Esophagus muscularis mucosa (tissue), 4 donors: ENCODE measurements around the gene ZMAT1. TPM values are rescaled to one million over a fixed set of nuclear protein-coding genes. Genes with fewer than 3 reads are reported as not detected.
"Not testable (repeated sequence)": the region's sequence is repeated elsewhere in the genome, so short reads cannot be mapped to it uniquely, and the experiment has no call there.

Source experiments
- DNase-seq: peaks from one replicate; pipeline ENCODE4 v3.0.0-alpha.2; 2017; ENCODE audit errors: extremely low spot score
- H3K27ac ChIP-seq, 4 donors: fragments of 200-600 bp; sonication (generic); replicated peaks in 1 of 4; 1 replicate in 3 of 4; 2 replicates in 1 of 4; pipeline ENCODE4 v1.5.1; 2016 to 2019; ENCODE audit warnings: mild to moderate bottlenecking in 1 of 4
- H3K27me3 ChIP-seq, 4 donors: fragments of 200-600 bp; sonication (generic); one replicate each; pipeline versions ENCODE4 v1.5.1 to v1.6.0; 2016 to 2019
- H3K36me3 ChIP-seq, 4 donors: fragments of 200-600 bp; sonication (generic); one replicate each; pipeline ENCODE4 v1.5.1; 2016 to 2019
- H3K4me1 ChIP-seq, 4 donors: fragments of 200-600 bp; sonication (generic); one replicate each; pipeline ENCODE4 v1.5.1; 2016 to 2019
- H3K4me3 ChIP-seq, 4 donors: fragments of 200-600 bp; sonication (generic); 1 replicate in 2 of 4; 2 replicates in 2 of 4; pipeline ENCODE4 v1.5.1; 2016 to 2019; ENCODE audit warnings: mild to moderate bottlenecking in 4 of 4, moderate library complexity in 1 of 4
- H3K9me3 ChIP-seq, 4 donors: fragments of 200-600 bp; sonication (generic); 1 replicate in 3 of 4; 2 replicates in 1 of 4; pipeline ENCODE4 v1.5.1; 2016 to 2019
- CTCF ChIP-seq, 3 experiments: fragments of 200-600 bp in 2 of 3; fragments of 450-650 bp in 1 of 3; sonication (generic) in 2 of 3; IDR thresholded peaks; one replicate each; pipeline ENCODE4 v1.5.1; 2017 to 2019; ENCODE audit warnings: antibody characterized with exemption in 3 of 3, mild to moderate bottlenecking in 2 of 3, moderate library complexity in 1 of 3
- EP300 ChIP-seq: sonication (generic); formaldehyde crosslinking; IDR thresholded peaks from one replicate; pipeline ENCODE4 v1.6.1; 2017; ENCODE audit warnings: antibody characterized with exemption
- POLR2A ChIP-seq: fragments of 450-650 bp; IDR thresholded peaks from one replicate; pipeline ENCODE4 v1.6.1; 2017; ENCODE audit warnings: antibody characterized with exemption, moderate library complexity, mild to moderate bottlenecking, low read depth
- POLR2AphosphoS5 ChIP-seq, 2 donors: sonication (generic); formaldehyde crosslinking; IDR thresholded peaks; one replicate each; pipeline ENCODE4 v1.6.1; 2017; ENCODE audit warnings: antibody characterized with exemption in 2 of 2
- WGBS: methylation state at CpG from one replicate; pipeline ENCODE4 v1.1.5; 2018; 5-methylcytosine and 5-hydroxymethylcytosine counted together
- intact Hi-C: fragments of 100-400 bp; cut with DNase I; formaldehyde crosslinking; loops from one replicate; pipeline ENCODE4 v1.15.1; 2023
- total RNA-seq, 4 donors: library from RNA; depleted of rRNA; stranded (reverse); fragments of >200 nt; gene quantifications; one replicate each; pipeline versions ENCODE4 v1.1.0 to v1.2.1, GENCODE V29; 2016

The ZMAT1 gene
- 1 to 10 TPM; 3.0 to 8.3 (median 4.8) TPM for total RNA-seq

- peak within 1 kb of the TSS; percentile 74 to 77 (median 76) for H3K4me3 ChIP-seq
- intact Hi-C loops = no loop called here
- peaks cover 0 to 7% (median 0%) of the 10 kb centered on the region in 4 donors for H3K4me1 ChIP-seq
- peak; percentile 98 for DNase-seq
- 29% methylated on average over 66 of the region's 74 CpGs for WGBS
- H3K36me3 ChIP-seq = no peaks in the 10 kb centered on the region
- peak within 1 kb of the TSS; percentile 92 to 97 (median 96) for H3K27ac ChIP-seq
- no peaks in the 10 kb centered on the region for H3K9me3 ChIP-seq
- no peaks in the 10 kb centered on the region for H3K27me3 ChIP-seq
- TF ChIP-seq CTCF (IDR thresholded peaks at IDR 0.05) (no peak), POLR2A (peak; percentile 86), POLR2AphosphoS5 (IDR thresholded peaks at IDR 0.05) (peak; percentile 86 to 97), EP300 (no peak)
Measured at GRCh38 chrX:101931488-101932248, at the start of gene ZMAT1. Gene ZMAT1, minus strand, starts transcription at chrX:101932027. Its CDS starts 19 bp downstream, at chrX:101932008.

GRCh38 chrX:101977106-101977505 is 45.3 kb upstream of the ZMAT1 start:
- no peaks in the 10 kb centered on the region for H3K27me3 ChIP-seq
- no peak for DNase-seq
- H3K4me3 ChIP-seq = no peak overlapping the region
- no peak overlapping the region for H3K27ac ChIP-seq
- no peak for TF ChIP-seq EP300
- TF ChIP-seq POLR2AphosphoS5 (IDR thresholded peaks at IDR 0.05) = no peak
- no peak for TF ChIP-seq POLR2A
- no peak for TF ChIP-seq CTCF (IDR thresholded peaks at IDR 0.05)
- peaks cover 0 to 5% (median 0%) of the 10 kb centered on the region in 4 donors for H3K9me3 ChIP-seq
- H3K4me1 ChIP-seq = no peaks in the 10 kb centered on the region
- no peaks in the 10 kb centered on the region for H3K36me3 ChIP-seq
- intact Hi-C loops = no loop called here

GRCh38 chrX:101973066-101973465 is 41.2 kb upstream of the ZMAT1 start:
- Histone ChIP-seq H3K9me3 (peaks cover 0 to 5% (median 0%) of the 10 kb centered on the region in 4 donors), H3K4me3 (no peak overlapping the region), H3K36me3 (no peaks in the 10 kb centered on the region), H3K4me1 (no peaks in the 10 kb centered on the region), H3K27me3 (no peaks in the 10 kb centered on the region), H3K27ac (no peak overlapping the region)
- DNase-seq = no peak
- TF ChIP-seq CTCF (IDR thresholded peaks at IDR 0.05) (no peak), EP300 (no peak), POLR2AphosphoS5 (IDR thresholded peaks at IDR 0.05) (no peak), POLR2A (no peak)
- intact Hi-C loops = no loop called here

- H3K36me3 ChIP-seq, H3K27ac ChIP-seq, H3K4me1 ChIP-seq, intact Hi-C loops, H3K4me3 ChIP-seq, H3K27me3 ChIP-seq, H3K9me3 ChIP-seq, DNase-seq: not testable (repeated sequence)
- WGBS = 58% methylated on average over 2 of the region's 2 CpGs
Measured at GRCh38 chrX:101964923-101965539, 33.2 kb upstream of the ZMAT1 start.

DNA sequence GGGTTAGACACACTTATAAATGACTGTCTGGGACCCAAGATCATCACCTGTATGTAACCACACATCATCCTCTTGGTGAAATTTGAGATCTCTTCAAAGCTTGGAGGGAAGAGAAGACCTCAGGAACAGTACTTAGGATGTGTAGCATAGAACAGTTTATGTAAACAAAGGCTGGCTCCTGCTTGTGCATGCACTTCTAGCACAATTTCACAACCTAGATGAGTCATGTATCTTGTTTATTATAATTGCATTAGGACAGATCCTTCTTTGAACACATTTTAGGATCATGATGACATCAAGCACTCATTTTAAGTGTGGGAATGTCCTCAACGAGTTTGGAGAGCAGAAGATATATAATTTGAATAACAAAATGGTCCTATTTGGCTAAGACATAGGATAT is 26.3 kb upstream of the ZMAT1 start:
- Histone ChIP-seq H3K27me3 (no peaks in the 10 kb centered on the region), H3K4me1 (no peaks in the 10 kb centered on the region), H3K27ac (no peak overlapping the region), H3K4me3 (no peak overlapping the region), H3K9me3 (peaks cover 0 to 7% (median 0%) of the 10 kb centered on the region in 4 donors), H3K36me3 (no peaks in the 10 kb centered on the region)
- 11% methylated on average over 1 of the region's 1 CpG for WGBS
- DNase-seq = no peak
- TF ChIP-seq EP300 (no peak), CTCF (IDR thresholded peaks at IDR 0.05) (no peak), POLR2AphosphoS5 (IDR thresholded peaks at IDR 0.05) (no peak), POLR2A (no peak)
- intact Hi-C loops = no loop called here
